Mesenteric fat pad (tissue), 1 donor: ENCODE data around the gene GCLC. TPM values are rescaled to one million over a fixed set of nuclear protein-coding genes. Genes with fewer than 3 reads are reported as not detected.

ENCODE experiments used
- DNase-seq: peaks from one replicate; pipeline ENCODE4 v3.0.0-alpha.2; 2020; ENCODE audit warnings: low spot score
- total RNA-seq: library from RNA; stranded (reverse); fragmentation: NEBNext Ultra II Directional; extraction: Animal tissue kit (Norgen Biotek cat#: 25700); gene quantifications from one replicate; pipeline ENCODE4 v1.2.1, GENCODE V29; 2021
- donor health status: DM: yes; HTN: yes; CAD: no.

The GCLC gene
- total RNA-seq, 1 donor from 2014 or later, result 59.6 TPM

- no peak for DNase-seq
Measured at GRCh38 chr6:53458105-53458866, 86.6 kb downstream of the GCLC start.

GRCh38 chr6:53456809-53457208 lies 88.1 kb downstream of the GCLC start:
- no peak for DNase-seq

- no peak for DNase-seq
Measured at GRCh38 chr6:53455678-53456077, 89.2 kb downstream of the GCLC start.

DNA sequence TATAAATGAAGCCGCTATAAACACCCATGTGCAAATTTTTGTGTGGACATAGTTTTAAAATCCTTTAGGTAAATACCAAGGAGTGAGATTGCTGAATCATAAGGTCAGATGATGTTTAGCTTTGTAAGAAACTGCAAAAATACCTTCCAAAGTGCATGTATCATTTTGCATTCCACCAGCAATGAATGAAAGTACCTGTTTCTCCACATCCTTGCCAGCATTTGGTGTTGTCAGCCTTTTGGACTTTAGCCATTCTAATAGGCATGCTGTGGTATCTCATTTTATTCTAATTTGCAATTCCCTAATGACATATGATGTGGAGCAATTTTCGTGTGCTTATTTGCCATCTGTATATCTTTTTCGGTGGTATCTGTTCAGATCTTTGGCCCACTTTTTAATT lies 93.7 kb downstream of the GCLC start:
- DNase-seq, result no peak

DNA sequence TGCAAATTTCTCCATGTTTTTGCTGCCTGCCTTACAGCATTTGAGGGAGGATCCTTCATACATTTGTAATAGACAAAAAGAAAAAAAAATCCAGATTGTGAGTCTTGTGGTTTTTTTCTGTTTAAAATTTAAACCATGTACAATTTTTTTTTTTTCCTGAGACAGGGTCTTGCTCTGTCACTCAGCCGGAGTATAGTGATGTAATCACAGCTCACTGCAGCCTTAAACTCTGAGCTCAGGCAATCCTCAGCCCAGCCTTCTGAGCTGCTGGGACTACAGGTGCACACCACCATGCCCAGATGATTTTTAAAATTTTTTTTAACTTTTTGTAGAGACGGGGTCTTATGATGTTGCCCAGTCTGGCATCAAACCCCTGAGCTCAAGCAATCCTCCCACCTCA lies 97.0 kb downstream of the GCLC start:
- DNase-seq, result no peak

Other genes starting within 250 kb of the GCLC start
- gene ELOVL5, start 196.2 kb downstream of the GCLC start, total RNA-seq, result 392 TPM
- gene KLHL31, start 120.7 kb upstream of the GCLC start, total RNA-seq, result 10.7 TPM
- gene LRRC1, start 249.9 kb upstream of the GCLC start, total RNA-seq, result 6.2 TPM